H1 (cell line): Measurements from ENCODE around the gene IGBP1. TPM values are rescaled to one million over a fixed set of nuclear protein-coding genes. Genes with fewer than 3 reads are reported as not detected.

Experiments
- CHD1 ChIP-seq: IDR thresholded peaks from 2 replicates; pipeline ENCODE4 v1.6.1; 2012; ENCODE audit warnings: low read depth, low read length, improper control_type of control experiment
- CTCF ChIP-seq, 3 experiments: IDR thresholded peaks; 1 replicate in 2 of 3; 2 replicates in 1 of 3; pipeline versions ENCODE4 v1.5.1 to v1.6.1; 2011; ENCODE audit warnings: low read length in 3 of 3, mild to moderate bottlenecking in 3 of 3, inconsistent platforms in 2 of 3, low read depth in 1 of 3, moderate library complexity in 1 of 3; ENCODE audit not compliant: insufficient read depth in 1 of 3; ENCODE audit errors: control extremely low read depth in 1 of 3
- SAP30 ChIP-seq: fragments of 300-600 bp; sonication (generic); IDR thresholded peaks from 2 replicates; pipeline ENCODE4 v1.7.1; 2012; ENCODE audit warnings: low read length, moderate library complexity, mild to moderate bottlenecking, inconsistent platforms; ENCODE audit not compliant: insufficient read depth, insufficient replicate concordance
- polyA plus RNA-seq, 7 experiments: library from polyadenylated mRNA; depleted of rRNA in 3 of 7; stranded (reverse) in 5 of 7; unstranded in 2 of 7; fragments of >200 nt in 5 of 7; fragments of 200-250 nt in 2 of 7; gene quantifications; 1 replicate in 5 of 7; 2 replicates in 1 of 7; 4 replicates in 1 of 7; pipeline versions ENCODE4 v1.2.1 to v1.2.3, GENCODE V29; 2011 to 2013; ENCODE audit warnings: missing spikeins in 2 of 7, mixed read lengths in 2 of 7
- total RNA-seq: library from RNA; stranded (reverse); fragmentation: NEBNext Ultra II Directional; extraction: Animal tissue kit (Norgen Biotek cat#: 25700); gene quantifications from 2 replicates; pipeline ENCODE4 v1.2.1, GENCODE V29; 2021

The IGBP1 gene
- total and polyA plus RNA-seq, 2 of the 8 experiments (the other 6 are each of a cell fraction or from before 2014, with no cell fraction given): 41.3 to 45.4 TPM

DNA sequence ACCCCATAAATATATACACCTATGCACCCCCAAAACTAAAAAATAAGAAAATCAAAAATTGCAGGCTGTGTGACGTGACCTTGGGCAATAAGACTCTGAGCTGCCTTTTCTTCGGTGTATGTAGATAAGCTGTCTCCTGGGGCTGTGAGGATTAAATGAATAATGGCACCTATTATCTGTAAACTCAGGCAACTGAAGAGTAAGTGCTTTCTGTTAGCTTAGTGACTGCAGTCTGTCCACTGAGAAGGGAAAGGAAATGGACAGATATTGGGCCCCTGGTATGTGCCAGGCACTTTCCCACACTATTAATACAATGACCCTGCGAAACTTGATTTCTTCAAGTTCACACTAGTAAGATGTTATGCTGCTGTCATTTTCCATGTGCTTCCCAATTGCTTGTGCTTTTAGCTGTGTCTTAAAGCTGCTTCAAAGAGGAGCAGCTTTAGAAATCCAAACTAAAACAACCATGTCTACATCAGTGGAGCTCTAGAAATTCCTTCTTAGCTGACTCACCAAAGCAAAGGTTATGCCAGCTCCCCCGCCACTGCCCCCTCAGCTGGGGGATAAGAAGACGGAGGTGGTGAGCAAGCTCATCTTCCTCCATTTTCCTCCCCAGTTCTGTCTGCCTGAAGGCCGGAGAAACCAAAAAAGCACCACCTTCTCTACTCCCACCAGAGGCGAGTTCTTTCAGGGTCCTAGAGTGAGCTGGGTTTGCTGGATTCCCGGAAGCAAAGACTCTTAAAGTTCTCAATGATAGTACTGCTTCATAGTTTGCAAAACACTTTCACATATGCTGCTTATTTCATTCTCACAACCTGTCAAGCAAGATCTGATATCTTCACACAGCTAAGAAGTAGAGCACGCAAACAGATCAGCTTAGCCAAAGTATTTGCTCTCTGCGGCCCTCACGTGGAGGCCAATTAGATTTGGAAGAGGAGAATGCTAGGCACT lies 35.3 kb downstream of the IGBP1 start (continued):
- TF ChIP-seq SAP30 (no peak), CHD1 (no peak), CTCF (IDR thresholded peaks at IDR 0.05; ENCODE audit: control extremely low read depth in 1 of 3, insufficient read depth in 1 of 3, low read depth in 1 of 3, low read length in 3 of 3) (no peak)
